Activated gamma-delta T cell treated with Interleukin-2 at 50 U/mL for 16 hours (primary cell): ENCODE data around the gene NRF1.
"Not testable (repeated sequence)": the region's sequence is repeated elsewhere in the genome, so short reads cannot be mapped to it uniquely, and the experiment has no call there.

ENCODE experiments used
- DNase-seq: peaks from one replicate; pipeline ENCODE4 v3.0.0-alpha.2; 2020

The NRF1 gene

DNA sequence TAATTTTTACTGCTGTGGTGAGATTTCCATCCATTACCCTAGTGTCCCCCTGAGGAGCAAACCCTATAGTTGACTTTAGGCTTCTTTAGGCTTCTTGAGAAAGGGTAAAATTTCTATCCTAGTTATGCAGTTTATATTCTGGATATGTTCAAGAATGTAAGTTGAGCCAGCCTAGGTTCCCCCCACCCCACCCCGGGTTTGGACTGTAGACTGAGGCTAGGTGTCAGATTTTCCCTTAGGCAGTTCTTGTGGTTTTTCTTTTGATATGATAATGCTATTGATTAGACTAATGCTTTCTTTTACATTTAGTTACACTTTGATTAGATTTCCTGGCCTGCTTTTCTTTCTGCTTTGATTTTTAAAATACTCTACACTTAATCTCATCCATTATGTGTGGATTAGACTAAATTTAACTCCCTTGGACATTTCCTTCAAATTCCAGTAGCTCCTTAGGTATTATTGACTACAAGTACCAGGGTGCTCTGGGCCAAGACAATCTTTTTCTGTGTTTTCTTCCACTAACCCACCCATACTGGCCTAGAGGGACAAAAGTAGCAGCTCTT lies 37.7 kb downstream of the NRF1 start:
- no peak for DNase-seq

DNA sequence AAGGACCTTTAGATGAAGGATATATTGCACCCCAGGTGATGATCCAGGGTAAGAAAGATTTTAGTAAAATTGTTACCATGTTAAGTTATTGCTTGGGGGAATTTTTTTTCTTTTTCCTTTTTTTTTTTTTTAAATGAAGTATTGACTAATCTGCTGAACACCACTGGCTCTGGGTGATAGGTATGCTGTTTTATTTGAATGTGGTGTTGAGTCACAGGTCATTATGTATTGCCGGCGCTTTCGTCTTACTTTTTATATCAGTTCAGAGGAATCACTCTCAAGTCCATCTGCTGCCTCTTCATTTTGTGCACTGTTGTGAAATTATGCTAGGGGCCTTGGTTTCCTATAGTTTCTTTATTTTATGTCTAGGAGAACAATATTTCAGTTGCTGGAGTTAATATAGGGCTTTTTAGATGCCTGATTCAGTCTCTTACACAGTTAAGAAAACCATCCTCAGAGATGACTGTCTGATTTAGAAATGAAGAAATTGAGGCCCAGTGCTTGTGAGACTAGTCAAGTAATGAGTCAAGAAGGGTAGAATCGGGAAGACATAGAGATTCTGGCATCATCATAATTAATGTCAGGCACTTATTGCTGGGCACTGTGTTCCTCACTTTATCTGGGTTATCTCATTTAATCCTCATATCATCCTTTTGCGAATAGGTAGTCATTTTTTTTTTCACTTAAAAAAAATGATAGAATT lies 38.7 kb downstream of the NRF1 start:
- no peak for DNase-seq

DNA sequence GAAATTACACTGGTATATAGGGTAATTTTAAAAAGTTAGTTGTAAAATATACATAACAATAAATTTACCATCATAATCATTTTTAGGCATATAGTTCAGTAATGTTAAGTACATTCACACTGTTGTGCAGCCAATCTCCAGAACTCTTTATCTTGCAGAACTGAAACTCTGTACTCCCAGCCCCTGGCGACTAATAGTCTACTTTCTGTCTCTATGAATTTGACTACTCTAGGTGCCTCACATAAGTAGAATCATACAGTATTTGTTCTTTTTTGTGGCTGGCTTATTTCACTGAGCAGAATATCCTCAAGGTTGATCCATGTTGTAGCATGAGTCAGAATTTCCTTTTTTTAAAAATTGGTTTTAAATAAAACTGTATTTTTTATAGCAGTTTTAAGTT lies 41.4 kb downstream of the NRF1 start:
- DNase-seq = no peak

DNA sequence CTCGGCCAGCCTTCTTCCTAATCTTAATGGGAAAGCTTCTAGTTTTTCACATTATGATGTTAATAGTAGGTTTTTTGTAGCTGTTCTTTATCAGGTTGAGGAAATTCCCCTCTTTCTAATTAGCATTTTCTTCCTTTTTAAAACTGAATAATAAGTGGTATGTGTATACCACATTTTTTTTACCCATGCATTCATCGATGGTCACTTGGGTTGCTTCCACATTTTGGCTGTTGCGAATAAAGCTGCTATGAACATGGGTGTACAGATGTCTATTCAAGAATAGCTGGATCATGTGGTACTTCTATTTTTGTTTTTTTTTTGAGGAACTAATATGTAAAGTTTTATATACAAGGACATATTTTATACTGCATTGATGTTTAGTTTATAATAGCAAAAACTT lies 44.3 kb downstream of the NRF1 start:
- DNase-seq = no peak

DNA sequence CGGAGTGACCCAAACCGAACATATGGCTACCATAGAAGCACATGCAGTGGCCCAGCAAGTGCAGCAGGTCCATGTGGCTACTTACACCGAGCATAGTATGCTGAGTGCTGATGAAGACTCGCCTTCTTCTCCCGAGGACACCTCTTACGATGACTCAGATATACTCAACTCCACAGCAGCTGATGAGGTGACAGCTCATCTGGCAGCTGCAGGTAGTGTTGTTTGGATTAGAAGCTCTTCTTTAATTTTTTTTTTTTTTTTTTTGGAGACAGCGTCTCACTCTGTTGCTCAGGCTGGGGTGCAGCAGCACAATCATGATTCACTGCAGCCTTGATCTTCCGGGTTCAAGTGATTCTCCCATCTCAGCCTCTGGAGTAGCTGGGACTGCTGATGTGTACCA lies 45.8 kb downstream of the NRF1 start:
- no peak for DNase-seq

DNA sequence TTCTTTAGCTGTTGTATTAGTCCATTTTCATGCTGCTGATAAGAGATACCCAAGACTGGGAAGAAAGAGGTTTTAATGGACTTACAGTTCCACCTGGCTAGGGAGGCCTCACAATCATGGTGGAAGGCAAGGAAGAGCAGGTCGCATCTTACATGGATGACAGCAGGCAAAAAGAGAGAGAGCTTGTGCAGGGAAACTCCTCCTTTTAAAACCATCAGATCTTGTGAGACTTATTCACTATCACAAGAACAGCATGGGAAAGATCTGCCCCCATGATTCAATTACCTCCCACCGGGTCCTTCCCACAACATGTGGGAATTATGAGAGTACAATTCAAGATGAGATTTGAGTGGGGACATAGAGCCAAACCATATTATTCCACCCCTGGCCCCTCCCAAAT lies 48.4 kb downstream of the NRF1 start:
- not testable (repeated sequence) for DNase-seq

DNA sequence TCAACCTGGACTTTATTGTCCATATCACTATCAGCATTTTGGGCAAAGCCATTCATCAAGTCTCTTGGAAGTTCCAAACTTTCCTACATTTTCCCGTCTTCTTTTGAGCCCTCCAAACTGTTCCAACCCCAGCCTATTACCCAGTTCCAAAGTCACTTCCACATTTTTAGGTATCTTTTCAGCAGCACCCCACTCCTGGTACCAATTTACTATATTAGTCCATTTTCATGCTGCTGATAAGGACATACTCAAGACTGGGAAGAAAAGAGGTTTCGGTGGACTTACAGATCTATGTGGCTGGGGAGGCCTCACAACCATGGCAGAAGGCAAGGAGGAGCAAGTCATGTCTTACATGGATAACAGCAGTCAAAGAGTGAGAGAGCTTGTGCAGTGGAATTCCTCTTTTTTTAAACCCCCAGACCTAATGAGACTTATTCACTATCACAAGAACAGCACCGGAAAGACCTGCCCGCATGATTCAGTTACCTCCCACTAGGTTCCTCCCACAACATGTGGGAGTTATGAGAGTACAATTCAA lies 50.2 kb downstream of the NRF1 start:
- DNase-seq = no peak

DNA sequence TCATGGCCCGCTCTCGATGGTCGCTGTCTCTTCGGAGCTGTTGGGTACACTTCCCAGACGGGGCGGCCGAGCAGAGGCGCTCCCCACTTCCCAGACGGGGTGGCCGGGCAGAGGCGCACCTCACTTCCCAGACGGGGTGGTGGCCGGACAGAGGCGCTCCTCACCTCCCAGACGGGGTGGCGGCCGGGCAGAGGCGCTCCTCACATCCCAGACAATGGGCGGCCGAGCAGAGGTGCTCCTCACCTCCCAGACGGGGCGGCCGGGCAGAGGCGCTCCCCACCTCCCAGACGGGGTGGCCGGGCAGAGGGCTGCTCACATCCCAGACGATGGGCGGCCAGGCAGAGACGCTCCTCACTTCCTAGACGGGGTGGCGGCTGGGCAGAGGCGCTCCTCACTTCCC lies 51.7 kb downstream of the NRF1 start:
- DNase-seq = not testable (repeated sequence)

DNA sequence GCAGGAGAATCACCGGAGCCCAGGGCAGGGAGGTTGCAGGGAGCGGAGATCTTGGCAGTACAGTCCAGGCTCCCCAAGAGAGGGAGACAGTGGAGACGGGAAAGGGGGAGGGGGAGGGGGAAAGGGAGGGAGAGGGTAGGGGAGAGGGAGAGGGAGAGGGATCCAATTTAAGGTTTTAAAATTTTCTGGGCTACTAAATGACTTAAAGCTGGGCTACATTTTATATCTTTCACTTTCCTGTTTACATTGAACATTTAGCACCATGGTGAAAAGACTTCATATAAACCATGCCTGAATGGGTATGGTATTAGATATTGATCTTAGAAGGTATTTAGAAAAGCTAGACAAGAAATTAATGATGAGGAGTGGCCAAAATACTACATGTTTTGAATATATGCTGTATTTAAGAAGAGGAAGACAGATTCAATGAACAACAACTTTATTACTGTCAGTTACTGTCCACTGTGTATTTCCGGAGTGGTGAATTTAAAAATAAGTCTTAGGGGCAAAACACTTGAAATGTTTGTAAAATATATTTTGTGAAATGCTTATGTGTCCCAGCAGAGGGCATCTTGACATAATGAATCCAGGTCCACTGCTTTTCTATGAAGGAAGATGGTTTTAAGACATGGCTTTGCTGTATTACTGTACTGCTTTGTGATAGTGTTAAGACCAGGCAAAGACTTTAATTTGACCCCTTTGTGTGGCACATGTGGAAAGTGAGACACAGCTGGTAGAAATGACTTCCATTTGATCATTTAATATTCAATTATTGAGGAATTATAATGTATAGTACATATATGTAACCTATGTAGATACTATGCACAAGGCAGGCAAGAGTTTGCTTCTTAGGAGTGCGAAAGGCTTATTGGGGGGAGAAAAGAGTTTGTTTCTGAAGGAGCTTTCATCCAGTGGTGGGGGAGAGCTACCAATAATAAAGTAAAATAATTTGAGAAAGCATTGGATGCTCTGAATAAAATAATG lies 52.8 kb downstream of the NRF1 start:
- DNase-seq = no peak

DNA sequence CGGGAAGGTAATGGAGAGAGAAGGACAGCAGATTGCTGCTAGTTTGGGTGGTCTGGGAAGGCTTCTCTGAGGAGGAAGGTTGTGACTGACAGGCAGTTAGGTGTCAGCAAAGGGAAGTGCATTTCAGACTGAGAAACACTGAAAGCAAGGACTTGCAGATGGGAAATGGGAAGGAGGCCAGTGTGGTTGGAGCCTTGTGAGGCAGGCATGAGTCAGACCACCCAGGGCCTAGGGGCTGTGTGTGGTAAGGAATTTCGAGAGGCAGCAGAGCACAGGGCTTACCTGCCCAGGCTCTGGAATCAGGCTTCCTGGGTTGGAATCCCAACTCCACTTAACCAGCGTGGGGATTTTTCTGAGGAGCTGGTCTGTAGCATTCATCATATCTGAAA lies 53.5 kb downstream of the NRF1 start:
- no peak for DNase-seq

DNA sequence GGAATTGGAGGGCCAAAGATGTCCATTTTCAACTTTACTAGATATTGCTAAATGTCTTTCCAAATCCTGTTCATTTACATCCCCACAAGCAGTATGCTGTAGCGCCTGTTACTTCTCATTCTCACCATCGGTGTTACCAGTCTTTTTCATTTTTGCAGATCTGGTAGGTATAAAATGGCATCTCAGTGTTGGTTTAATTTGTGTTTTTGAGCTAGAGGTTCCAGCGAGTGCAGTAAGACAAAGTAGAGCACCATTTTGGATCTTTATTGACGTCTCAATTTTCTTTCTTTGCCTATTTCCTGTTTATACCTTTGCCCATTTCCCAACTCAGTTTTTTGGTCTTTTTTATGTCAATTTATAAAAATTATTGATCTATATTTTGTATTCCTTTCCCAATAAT lies 55.6 kb downstream of the NRF1 start:
- no peak for DNase-seq

DNA sequence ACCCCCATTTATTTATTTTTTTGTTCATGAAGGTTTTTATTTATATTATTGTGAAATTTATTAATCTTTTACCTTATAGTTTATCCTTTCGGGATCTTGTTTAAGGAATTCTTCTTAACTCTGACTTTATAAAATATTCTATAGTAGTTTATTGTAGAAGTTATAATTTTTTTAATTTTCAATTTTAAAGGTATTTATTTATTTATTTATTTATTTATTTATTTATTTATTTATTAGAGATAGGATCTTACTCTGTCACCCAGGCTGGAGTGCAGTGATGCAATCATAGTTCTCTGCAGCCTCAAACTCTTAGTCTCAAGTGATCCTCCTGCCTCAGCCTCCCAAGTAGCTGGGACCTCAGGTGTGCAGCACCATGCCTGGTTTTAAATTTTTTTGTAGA lies 56.0 kb downstream of the NRF1 start:
- no peak for DNase-seq

DNA sequence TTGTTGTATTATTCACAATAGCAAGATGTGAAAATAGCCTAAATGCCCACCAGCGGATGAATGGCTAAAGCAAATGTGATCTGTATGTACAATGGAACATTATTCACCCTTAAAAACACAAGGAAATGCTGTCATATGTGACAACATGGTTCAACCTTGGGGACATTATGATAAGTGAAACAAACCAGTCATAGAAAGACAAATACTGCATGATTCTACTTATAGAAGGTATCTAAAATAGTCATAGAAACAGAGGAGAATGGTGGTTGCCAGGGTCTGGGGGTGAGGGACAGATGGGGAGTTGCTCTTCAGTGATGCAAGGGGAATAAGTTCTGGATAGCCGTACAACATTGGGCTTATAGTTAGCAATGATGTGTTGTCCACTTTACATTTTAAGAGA lies 58.4 kb downstream of the NRF1 start:
- DNase-seq = no peak

DNA sequence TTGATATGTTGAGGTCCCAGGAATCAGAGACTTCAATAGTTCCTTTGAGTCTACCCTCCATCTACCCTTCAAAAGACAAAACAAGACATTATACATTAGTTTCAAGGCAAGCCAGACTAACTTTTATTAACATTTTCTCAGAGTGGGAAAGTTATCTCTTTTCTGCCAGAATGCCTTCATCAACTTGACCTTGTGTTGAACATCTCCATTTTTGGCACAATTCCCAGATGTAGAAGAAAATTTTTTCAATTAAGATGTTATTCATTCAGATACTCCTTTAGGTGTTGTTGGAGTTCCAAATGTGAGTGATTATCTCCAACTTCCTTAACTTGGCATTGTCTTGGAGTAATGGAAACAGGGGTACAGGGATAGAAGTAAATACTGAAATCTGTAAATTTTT lies 59.1 kb downstream of the NRF1 start:
- no peak for DNase-seq

DNA sequence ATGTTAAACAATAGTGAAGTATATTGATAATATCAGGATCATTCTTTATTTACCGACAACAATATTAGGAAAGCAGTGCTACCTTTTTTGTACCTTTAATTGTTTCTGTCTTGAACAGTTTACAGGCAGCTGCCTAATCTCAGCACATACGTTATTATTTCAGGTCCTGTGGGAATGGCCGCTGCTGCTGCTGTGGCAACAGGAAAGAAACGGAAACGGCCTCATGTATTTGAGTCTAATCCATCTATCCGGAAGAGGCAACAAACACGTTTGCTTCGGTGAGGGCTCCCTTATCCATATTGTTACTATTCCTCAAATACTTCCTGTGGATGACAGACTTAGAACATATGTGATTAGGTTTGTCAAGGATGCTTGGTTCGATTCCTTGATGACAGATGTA lies 59.7 kb downstream of the NRF1 start:
- DNase-seq = no peak

DNA sequence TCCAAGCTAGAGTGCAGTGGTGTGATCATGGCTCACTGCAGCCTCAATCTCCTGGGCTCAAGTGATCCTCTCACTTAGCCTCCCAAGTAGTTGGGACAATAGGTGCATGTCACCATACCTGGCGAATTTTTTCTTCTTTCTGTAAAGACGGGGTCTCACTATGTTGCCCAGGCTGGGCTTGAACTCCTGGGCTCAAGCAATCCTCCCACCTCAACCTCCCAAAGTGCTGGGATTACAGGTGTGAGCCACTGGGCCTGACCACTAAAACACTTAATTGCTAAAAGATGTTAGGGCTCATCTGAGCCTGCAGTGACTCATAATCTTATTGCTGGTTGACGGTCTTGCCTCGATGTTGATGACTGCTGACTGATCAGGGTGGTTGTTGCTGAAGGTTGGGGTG lies 63.0 kb downstream of the NRF1 start:
- DNase-seq = not testable (repeated sequence)

DNA sequence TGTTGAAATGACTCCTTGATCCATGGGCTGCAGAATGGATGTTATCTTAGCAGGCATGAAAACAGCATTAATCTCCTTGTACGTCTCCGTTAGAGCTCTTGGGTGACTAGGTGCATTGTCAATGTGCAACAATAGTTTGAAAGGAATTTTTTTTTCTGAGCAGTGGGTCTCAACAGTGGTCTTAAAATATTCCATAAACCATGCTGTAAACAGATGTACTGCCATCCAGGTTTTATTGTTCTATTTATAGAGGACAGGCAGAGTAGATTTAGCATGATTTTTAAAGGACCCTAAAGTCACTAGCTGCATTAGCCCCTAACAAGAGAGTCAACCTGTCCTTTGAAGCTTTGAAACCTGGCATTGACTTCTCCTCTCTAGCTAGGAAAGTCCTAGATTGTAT lies 64.0 kb downstream of the NRF1 start:
- no peak for DNase-seq

DNA sequence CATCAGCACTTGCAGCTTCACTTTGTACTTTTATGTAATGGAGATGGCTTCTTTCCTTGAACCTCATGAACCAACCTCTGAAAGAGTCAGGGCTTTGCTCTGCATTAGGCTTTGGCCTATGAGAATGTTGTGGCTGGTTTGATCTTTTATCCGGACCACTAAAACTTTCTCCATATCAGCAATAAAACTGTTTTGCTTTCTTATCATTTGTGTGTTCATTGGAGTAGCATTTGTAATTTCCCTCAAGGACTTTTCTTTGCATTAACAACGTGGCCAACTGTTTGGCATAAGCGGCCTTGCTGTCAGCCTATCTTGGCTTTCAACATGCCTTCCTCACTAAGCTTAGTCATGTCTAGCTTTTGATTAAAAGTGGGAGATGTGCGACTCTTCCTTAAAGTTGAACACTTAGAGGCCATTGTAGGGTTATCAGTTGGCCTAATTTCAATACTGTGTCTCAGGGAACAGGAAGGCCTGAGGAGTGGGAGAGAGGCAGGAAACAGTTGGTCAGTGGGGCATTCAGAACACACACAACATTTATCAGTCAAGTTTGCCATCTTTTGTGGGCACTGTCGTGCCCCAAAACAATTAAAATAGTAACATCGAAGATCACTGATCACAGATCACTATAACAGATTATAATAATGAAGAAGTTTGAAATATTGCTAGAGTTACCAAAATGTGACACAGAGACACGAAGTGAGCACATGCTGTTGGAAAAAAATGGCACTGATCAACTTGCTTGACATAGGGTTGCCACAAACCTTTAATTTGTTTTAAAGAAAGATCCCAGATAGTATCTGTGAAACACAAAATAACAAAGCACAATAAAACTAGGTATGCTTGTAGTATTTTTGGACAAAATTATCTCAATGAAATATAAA lies 64.7 kb downstream of the NRF1 start:
- DNase-seq = no peak

DNA sequence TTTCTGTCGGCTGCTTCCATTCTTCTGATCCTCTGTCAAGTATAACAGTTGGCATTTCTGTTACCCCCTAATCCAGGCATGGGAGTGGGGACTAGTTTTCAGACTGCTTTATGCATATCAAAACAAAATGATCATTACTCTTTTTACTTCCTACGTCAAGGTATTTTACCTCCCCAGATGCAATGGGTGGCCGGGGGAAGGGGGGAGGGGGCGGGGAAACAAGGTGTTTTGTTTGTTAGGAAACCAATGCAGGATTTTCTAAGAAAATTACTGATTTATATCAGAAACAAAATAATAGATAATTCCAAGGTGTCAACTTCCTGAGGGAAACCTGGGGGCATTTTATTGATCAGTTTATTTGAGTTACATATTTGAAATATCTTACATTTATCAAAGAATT lies 66.3 kb downstream of the NRF1 start:
- no peak for DNase-seq

DNA sequence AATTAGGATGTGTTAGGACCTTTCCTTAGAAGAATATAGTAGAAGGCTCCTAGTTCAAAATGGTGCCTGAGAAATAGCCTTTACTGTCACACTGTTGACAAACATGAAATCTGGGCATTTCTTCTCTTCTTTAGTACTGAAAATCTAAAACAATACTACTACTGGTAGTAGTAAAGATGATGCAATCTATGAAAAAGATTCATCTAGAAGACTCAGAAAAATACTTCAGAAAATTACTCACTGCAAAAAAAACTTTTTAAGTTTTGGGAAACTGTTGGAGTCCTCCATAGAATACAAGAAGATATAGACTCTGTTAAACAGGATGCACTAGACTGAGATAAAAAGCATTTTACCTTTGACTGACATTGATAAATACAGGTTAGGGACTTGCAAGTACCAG lies 67.1 kb downstream of the NRF1 start:
- DNase-seq = no peak

DNA sequence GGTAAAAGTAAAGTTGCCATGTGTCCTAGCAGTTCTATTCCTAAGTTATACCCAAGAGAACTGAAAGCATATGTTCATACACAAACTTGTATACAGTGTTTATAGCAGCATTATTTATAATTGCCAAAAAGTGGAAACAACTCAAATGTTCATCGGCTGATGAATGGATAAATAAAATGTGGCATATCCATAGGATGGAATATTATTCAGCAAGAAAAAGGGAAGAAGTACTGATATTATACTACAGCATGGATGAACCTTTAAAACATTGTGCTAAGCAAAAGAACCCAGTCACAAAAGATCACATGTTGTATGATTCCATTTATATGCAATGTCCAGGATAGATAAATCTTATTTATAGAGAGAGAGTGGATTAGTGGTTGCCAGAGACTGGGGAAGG lies 68.9 kb downstream of the NRF1 start:
- DNase-seq = no peak

DNA sequence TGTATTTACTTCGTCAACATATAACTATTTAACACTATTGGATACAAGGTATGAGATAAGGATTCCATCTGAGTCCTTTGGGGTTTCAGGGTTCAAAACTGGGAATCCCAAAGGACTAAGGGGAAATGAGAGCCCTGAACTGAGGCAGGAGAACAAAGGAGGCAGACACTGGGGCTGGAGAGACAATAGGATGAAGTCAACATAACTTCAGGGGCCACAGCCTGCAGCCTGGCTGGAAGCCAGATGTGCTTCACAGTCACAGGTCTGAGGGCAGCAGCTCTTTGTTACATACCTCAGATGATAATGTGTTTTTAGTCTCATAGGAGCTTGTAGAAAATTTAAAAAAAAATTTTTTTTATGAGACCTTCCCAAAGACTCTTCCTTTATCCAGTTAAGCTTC lies 73.3 kb downstream of the NRF1 start:
- DNase-seq = no peak

DNA sequence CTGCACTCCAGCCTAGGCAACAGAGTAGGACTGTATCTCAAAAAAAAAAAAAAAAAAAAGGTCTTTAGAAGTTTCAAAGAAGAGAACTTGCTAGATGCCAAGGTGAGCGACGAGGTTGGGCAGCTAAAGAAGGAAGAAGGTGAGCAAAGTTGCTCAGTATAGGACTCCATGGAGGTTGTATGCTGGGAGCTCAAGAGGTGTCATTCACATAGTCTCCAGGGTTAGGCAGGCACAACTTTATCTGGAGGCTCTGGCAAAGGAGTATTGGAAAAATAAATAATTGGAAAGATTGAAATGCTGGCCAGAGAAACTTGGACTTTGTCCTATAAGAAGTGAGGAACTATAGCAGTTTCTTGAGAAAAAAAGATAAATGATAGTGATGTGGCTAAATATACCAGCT lies 74.5 kb downstream of the NRF1 start:
- DNase-seq = no peak
